ENCODE measurements around the gene RASIP1. TPM values are rescaled to one million over a fixed set of nuclear protein-coding genes. Genes with fewer than 3 reads are reported as not detected.

Gene RASIP1
- 0.08 TPM in 1 of 2 replicates, not detected in the other for total RNA-seq (2014; rRNA removed; shearing (Covaris generic))

GRCh38 chr19:48740164-48740972 is at the start of gene RASIP1:
Gene RASIP1 (minus strand): TSS chr19:48740610. CDS start chr19:48740282, 328 bp downstream.

GRCh38 chr19:48755084-48755641 is 14.8 kb upstream of the RASIP1 start, which contains the start of gene FGF21:
Gene FGF21 (plus strand): TSS chr19:48755524. CDS start chr19:48756237, 713 bp downstream.

GRCh38 chr19:48752496-48753365 is 12.3 kb upstream of the RASIP1 start, which contains the start of gene FUT1:
Gene FUT1 (minus strand): TSS chr19:48752641. CDS start chr19:48751281, 1,360 bp downstream.

GRCh38 chr19:48746738-48747575 is 6.5 kb upstream of the RASIP1 start, which contains the start of gene IZUMO1:
Gene IZUMO1 (minus strand): TSS chr19:48746909. CDS start chr19:48745859, 1,050 bp downstream.

GRCh38 chr19:48719263-48720171 is 20.9 kb downstream of the RASIP1 start, which contains the start of gene MAMSTR:
Gene MAMSTR (minus strand): TSS chr19:48719725. CDS start chr19:48719031, 694 bp downstream.

GRCh38 chr19:48695743-48696352 is 44.6 kb downstream of the RASIP1 start, which contains the start of gene FUT2:
Gene FUT2 (plus strand): TSS chr19:48695971. CDS start chr19:48702957, 6,986 bp downstream.

GRCh38 chr19:48672994-48673393 is 67.4 kb downstream of the RASIP1 start, which contains the start of gene NTN5:
Gene NTN5 (minus strand): TSS chr19:48673017. CDS start chr19:48670986, 2,031 bp downstream.

Other genes with a start within 250 kb of the RASIP1 start
- 0.37 TPM in 1 of 2 replicates, not detected in the other for gene LMTK3, start 228.8 kb downstream of the RASIP1 start, total RNA-seq (2014; rRNA removed; shearing (Covaris generic))
- gene SULT2B1, start 188.4 kb downstream of the RASIP1 start, total RNA-seq (2014; rRNA removed; shearing (Covaris generic)), result not detected in 2 replicates
- not detected in 2 replicates for gene SPACA4, start 133.9 kb downstream of the RASIP1 start, total RNA-seq (2014; rRNA removed; shearing (Covaris generic))
- gene FAM83E, start 125.5 kb downstream of the RASIP1 start, total RNA-seq (2014; rRNA removed; shearing (Covaris generic)), result 1.8 and 2.0 TPM in 2 replicates
- gene RPL18, start 121.4 kb downstream of the RASIP1 start, total RNA-seq (2014; rRNA removed; shearing (Covaris generic)), result 2,777 and 2,986 TPM in 2 replicates
- 16.5 and 19.3 TPM in 2 replicates for gene SPHK2, start 121.1 kb downstream of the RASIP1 start, total RNA-seq (2014; rRNA removed; shearing (Covaris generic))
- gene DBP, start 103.2 kb downstream of the RASIP1 start, total RNA-seq (2014; rRNA removed; shearing (Covaris generic)), result 18.2 and 19.2 TPM in 2 replicates
- 2.6 and 2.8 TPM in 2 replicates for gene CA11, start 94.4 kb downstream of the RASIP1 start, total RNA-seq (2014; rRNA removed; shearing (Covaris generic))
- gene NTN5, start 67.6 kb downstream of the RASIP1 start, total RNA-seq (2014; rRNA removed; shearing (Covaris generic)), result 0.21 TPM in 1 of 2 replicates, not detected in the other
- gene FUT2, start 44.6 kb downstream of the RASIP1 start, total RNA-seq (2014; rRNA removed; shearing (Covaris generic)), result not detected in 2 replicates
- 0.30 TPM in 1 of 2 replicates, not detected in the other for gene MAMSTR, start 20.9 kb downstream of the RASIP1 start, total RNA-seq (2014; rRNA removed; shearing (Covaris generic))
- not detected in 2 replicates for gene IZUMO1, start 6.3 kb upstream of the RASIP1 start, total RNA-seq (2014; rRNA removed; shearing (Covaris generic))
- gene FUT1, start 12.0 kb upstream of the RASIP1 start, total RNA-seq (2014; rRNA removed; shearing (Covaris generic)), result 1.9 and 3.2 TPM in 2 replicates
- 0.11 and 1.8 TPM in 2 replicates for gene FGF21, start 14.9 kb upstream of the RASIP1 start, total RNA-seq (2014; rRNA removed; shearing (Covaris generic))
- gene BCAT2, start 70.4 kb upstream of the RASIP1 start, total RNA-seq (2014; rRNA removed; shearing (Covaris generic)), result 58.9 and 62.1 TPM in 2 replicates
- gene HSD17B14, start 95.9 kb upstream of the RASIP1 start, total RNA-seq (2014; rRNA removed; shearing (Covaris generic)), result 0.45 TPM in 1 of 2 replicates, not detected in the other
- gene PLEKHA4, start 128.0 kb upstream of the RASIP1 start, total RNA-seq (2014; rRNA removed; shearing (Covaris generic)), result 12.7 and 24.4 TPM in 2 replicates
- gene PPP1R15A, start 131.8 kb upstream of the RASIP1 start, total RNA-seq (2014; rRNA removed; shearing (Covaris generic)), result 186 and 188 TPM in 2 replicates
- not detected in 2 replicates for gene TULP2, start 158.1 kb upstream of the RASIP1 start, total RNA-seq (2014; rRNA removed; shearing (Covaris generic))
- 193 and 199 TPM in 2 replicates for gene NUCB1, start 159.7 kb upstream of the RASIP1 start, total RNA-seq (2014; rRNA removed; shearing (Covaris generic))
- gene DHDH, start 193.1 kb upstream of the RASIP1 start, total RNA-seq (2014; rRNA removed; shearing (Covaris generic)), result not detected in 2 replicates
- 72.4 and 87.3 TPM in 2 replicates for gene BAX, start 214.3 kb upstream of the RASIP1 start, total RNA-seq (2014; rRNA removed; shearing (Covaris generic))
- 1,177 and 1,345 TPM in 2 replicates for gene FTL, start 224.7 kb upstream of the RASIP1 start, total RNA-seq (2014; rRNA removed; shearing (Covaris generic))

Measured in A375 (cell line).